ENCODE data around the gene MEP1A. TPM values are rescaled to one million over a fixed set of nuclear protein-coding genes. Genes with fewer than 3 reads are reported as not detected.

MEP1A gene
- total RNA-seq, 2 donors from 2014 or later: not detected

- H3K27ac Mint-ChIP-seq: no peak overlapping the region
Observed at GRCh38 chr6:46862381-46862780, 69.2 kb downstream of the MEP1A start.

GRCh38 chr6:46863791-46864190, 70.6 kb downstream of the MEP1A start:
- no peaks in the 10 kb centered on the region for H3K4me1 Mint-ChIP-seq (ENCODE audit: low read depth)
- ATAC-seq (replicated peaks in 1 of 2): no peak

More at GRCh38 chr6:46862381-46862780, 69.2 kb downstream of the MEP1A start:
- Mint-ChIP-seq H3K27me3 (ENCODE audit: low read depth) (no peaks in the 10 kb centered on the region), H3K9me3 (no peaks in the 10 kb centered on the region), H3K4me3 (no peak overlapping the region), H3K36me3 (ENCODE audit: insufficient read depth in 2 of 2) (no peaks in the 10 kb centered on the region), H3K4me1 (ENCODE audit: low read depth) (no peaks in the 10 kb centered on the region)
- DNase-seq (peak in 1 of 2 donors; percentile 1), ATAC-seq (replicated peaks in 1 of 2) (no peak)

GRCh38 chr6:46865221-46865620, 72.0 kb downstream of the MEP1A start:
- Mint-ChIP-seq H3K4me1 (ENCODE audit: low read depth) (no peaks in the 10 kb centered on the region), H3K27ac (no peak overlapping the region), H3K4me3 (no peak overlapping the region), H3K36me3 (ENCODE audit: insufficient read depth in 2 of 2) (no peaks in the 10 kb centered on the region), H3K27me3 (ENCODE audit: low read depth) (no peaks in the 10 kb centered on the region), H3K9me3 (no peaks in the 10 kb centered on the region)
- no peak for ATAC-seq (replicated peaks in 1 of 2)
- no peak for DNase-seq

More at GRCh38 chr6:46863791-46864190, 70.6 kb downstream of the MEP1A start:
- Mint-ChIP-seq H3K4me3 (no peak overlapping the region), H3K9me3 (no peaks in the 10 kb centered on the region), H3K27me3 (ENCODE audit: low read depth) (no peaks in the 10 kb centered on the region), H3K36me3 (ENCODE audit: insufficient read depth in 2 of 2) (no peaks in the 10 kb centered on the region), H3K27ac (no peak overlapping the region)
- DNase-seq: no peak

GRCh38 chr6:46867411-46867810, 74.2 kb downstream of the MEP1A start:
- Mint-ChIP-seq H3K4me3 (no peak overlapping the region), H3K27me3 (ENCODE audit: low read depth) (no peaks in the 10 kb centered on the region), H3K4me1 (ENCODE audit: low read depth) (no peaks in the 10 kb centered on the region), H3K27ac (no peak overlapping the region), H3K36me3 (ENCODE audit: insufficient read depth in 2 of 2) (no peaks in the 10 kb centered on the region), H3K9me3 (no peaks in the 10 kb centered on the region)
- ATAC-seq (replicated peaks in 1 of 2) (no peak), DNase-seq (no peak)

GRCh38 chr6:46876126-46876525, 82.9 kb downstream of the MEP1A start:
- H3K9me3 Mint-ChIP-seq: no peaks in the 10 kb centered on the region
- peaks cover 14% of the 10 kb centered on the region for H3K27me3 Mint-ChIP-seq (ENCODE audit: low read depth)

GRCh38 chr6:46879003-46879402, 85.8 kb downstream of the MEP1A start:
- no peak for DNase-seq
- Mint-ChIP-seq H3K27ac (no peak overlapping the region), H3K36me3 (ENCODE audit: insufficient read depth in 2 of 2) (no peaks in the 10 kb centered on the region), H3K4me3 (no peak overlapping the region), H3K27me3 (ENCODE audit: low read depth) (peaks cover 25% of the 10 kb centered on the region), H3K9me3 (no peaks in the 10 kb centered on the region), H3K4me1 (ENCODE audit: low read depth) (no peaks in the 10 kb centered on the region)
- ATAC-seq (replicated peaks in 1 of 2): no peak

More at GRCh38 chr6:46876126-46876525, 82.9 kb downstream of the MEP1A start:
- ATAC-seq (replicated peaks in 1 of 2): no peak
- DNase-seq: no peak
- Mint-ChIP-seq H3K27ac (no peak overlapping the region), H3K4me3 (no peak overlapping the region), H3K36me3 (ENCODE audit: insufficient read depth in 2 of 2) (no peaks in the 10 kb centered on the region), H3K4me1 (ENCODE audit: low read depth) (no peaks in the 10 kb centered on the region)

GRCh38 chr6:46882645-46883044, 89.5 kb downstream of the MEP1A start:
- Mint-ChIP-seq H3K4me3 (no peak overlapping the region), H3K36me3 (ENCODE audit: insufficient read depth in 2 of 2) (no peaks in the 10 kb centered on the region), H3K27ac (no peak overlapping the region), H3K27me3 (ENCODE audit: low read depth) (peaks cover 18% of the 10 kb centered on the region), H3K4me1 (ENCODE audit: low read depth) (no peaks in the 10 kb centered on the region), H3K9me3 (no peaks in the 10 kb centered on the region)
- DNase-seq: no peak
- ATAC-seq (replicated peaks in 1 of 2): no peak

- H3K36me3 Mint-ChIP-seq (ENCODE audit: insufficient read depth in 2 of 2): no peaks in the 10 kb centered on the region
- H3K4me1 Mint-ChIP-seq (ENCODE audit: low read depth): no peaks in the 10 kb centered on the region
- no peak overlapping the region for H3K27ac Mint-ChIP-seq
- H3K27me3 Mint-ChIP-seq (ENCODE audit: low read depth): no peaks in the 10 kb centered on the region
- ATAC-seq (replicated peaks in 1 of 2) (no peak), DNase-seq (no peak)
- no peak overlapping the region for H3K4me3 Mint-ChIP-seq
- no peaks in the 10 kb centered on the region for H3K9me3 Mint-ChIP-seq
Observed at GRCh38 chr6:46888031-46888430, 94.8 kb downstream of the MEP1A start.

GRCh38 chr6:46888578-46888977, 95.4 kb downstream of the MEP1A start:
- no peak for DNase-seq
- Mint-ChIP-seq H3K27ac (no peak overlapping the region), H3K36me3 (ENCODE audit: insufficient read depth in 2 of 2) (no peaks in the 10 kb centered on the region), H3K4me1 (ENCODE audit: low read depth) (no peaks in the 10 kb centered on the region), H3K9me3 (no peaks in the 10 kb centered on the region), H3K4me3 (no peak overlapping the region), H3K27me3 (ENCODE audit: low read depth) (no peaks in the 10 kb centered on the region)
- no peak for ATAC-seq (replicated peaks in 1 of 2)

Other genes starting within 250 kb of the MEP1A start
- not detected for gene CYP39A1, start 140.6 kb upstream of the MEP1A start, total RNA-seq
- 1 to 10 TPM; 1.1 to 2.5 TPM for gene SLC25A27, start 140.4 kb upstream of the MEP1A start, total RNA-seq
- not detected for gene TDRD6, start 105.5 kb upstream of the MEP1A start, total RNA-seq
- not detected for gene PLA2G7, start 58.0 kb upstream of the MEP1A start, total RNA-seq
- gene ANKRD66, start 46.5 kb upstream of the MEP1A start, total RNA-seq: not detected
- not detected for gene ADGRF5, start 128.5 kb downstream of the MEP1A start, total RNA-seq
- not detected for gene ADGRF1, start 248.9 kb downstream of the MEP1A start, total RNA-seq

All from activated T-cell treated with anti-CD3 and anti-CD28 coated beads, Interleukin-2, amount 50 U/mL, for 72 hours (primary cell).